Mucosa of rectum (tissue), 2 donors: ENCODE measurements around the gene FGF14.
"Not testable (repeated sequence)": the region's sequence is repeated elsewhere in the genome, so short reads cannot be mapped to it uniquely, and the experiment has no call there.

Source experiments
- H3K27ac ChIP-seq, 2 donors: one replicate each; pipeline ENCODE4 v1.7.0; 2013; ENCODE audit warnings: inconsistent platforms in 2 of 2, low read depth in 2 of 2, low read length in 2 of 2
- H3K27me3 ChIP-seq, 2 donors: one replicate each; pipeline ENCODE4 v1.7.0; 2013; ENCODE audit warnings: low read length in 2 of 2; ENCODE audit not compliant: control insufficient read depth in 2 of 2, insufficient read depth in 2 of 2
- H3K36me3 ChIP-seq, 2 donors: one replicate each; pipeline ENCODE4 v1.7.0; 2013; ENCODE audit warnings: low read length in 2 of 2; ENCODE audit not compliant: control insufficient read depth in 2 of 2, insufficient read depth in 2 of 2
- H3K4me1 ChIP-seq, 2 donors: one replicate each; pipeline ENCODE4 v1.7.0; 2013; ENCODE audit warnings: low read length in 2 of 2, mild to moderate bottlenecking in 1 of 2; ENCODE audit not compliant: control insufficient read depth in 2 of 2, insufficient read depth in 2 of 2
- H3K4me3 ChIP-seq, 2 donors: one replicate each; pipeline ENCODE4 v1.7.0; 2013; ENCODE audit warnings: low read length in 2 of 2
- H3K9ac ChIP-seq, 2 donors: one replicate each; pipeline ENCODE4 v1.7.0; 2013; ENCODE audit warnings: low read length in 2 of 2, low read depth in 1 of 2, mild to moderate bottlenecking in 1 of 2
- H3K9me3 ChIP-seq, 2 donors: one replicate each; pipeline ENCODE4 v1.7.0; 2013; ENCODE audit warnings: low read length in 2 of 2; ENCODE audit not compliant: control insufficient read depth in 2 of 2
- donor health status: healthy.
- donor health status: Normal muscosa, but diverticular disease.

Gene FGF14

GRCh38 chr13:101846249-101846648 lies 555.6 kb downstream of the FGF14 start:
- no peaks in the 10 kb centered on the region for H3K4me1 ChIP-seq

GRCh38 chr13:101845245-101846020 lies 556.4 kb downstream of the FGF14 start:
- H3K36me3 ChIP-seq, result no peaks in the 10 kb centered on the region
- no peaks in the 10 kb centered on the region for H3K9me3 ChIP-seq
- no peak overlapping the region for H3K27ac ChIP-seq
- H3K4me3 ChIP-seq, result no peak overlapping the region
- no peaks in the 10 kb centered on the region for H3K4me1 ChIP-seq
- no peaks in the 10 kb centered on the region for H3K27me3 ChIP-seq
- no peak overlapping the region for H3K9ac ChIP-seq

More at GRCh38 chr13:101846249-101846648, 555.6 kb downstream of the FGF14 start:
- no peaks in the 10 kb centered on the region for H3K9me3 ChIP-seq
- no peak overlapping the region for H3K4me3 ChIP-seq
- no peak overlapping the region for H3K27ac ChIP-seq
- no peak overlapping the region for H3K9ac ChIP-seq
- H3K27me3 ChIP-seq, result no peaks in the 10 kb centered on the region
- no peaks in the 10 kb centered on the region for H3K36me3 ChIP-seq

DNA sequence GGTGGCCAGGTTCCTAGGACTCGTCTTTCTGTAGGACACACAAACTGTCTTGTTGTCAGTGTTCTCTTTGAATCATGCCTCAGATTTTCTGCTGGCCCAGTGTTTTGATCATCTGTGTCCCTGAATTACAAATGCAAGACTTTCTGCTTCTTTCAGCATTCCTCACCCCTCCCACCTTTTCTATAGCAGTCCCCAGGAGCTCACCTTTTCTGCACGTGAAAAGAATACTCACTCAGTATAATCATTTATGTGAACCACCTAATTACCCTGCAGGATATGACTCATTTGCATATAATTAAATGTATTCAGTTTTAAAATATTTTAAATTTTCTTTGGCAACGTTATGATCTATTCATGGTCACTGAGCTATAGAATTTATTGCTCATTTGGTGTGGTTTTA lies 560.1 kb downstream of the FGF14 start:
- H3K27ac ChIP-seq, result no peak overlapping the region

GRCh38 chr13:101838323-101838722 lies 563.5 kb downstream of the FGF14 start:
- no peaks in the 10 kb centered on the region for H3K36me3 ChIP-seq

More for the DNA sequence above, 560.1 kb downstream of the FGF14 start:
- H3K36me3 ChIP-seq, result no peaks in the 10 kb centered on the region
- H3K9me3 ChIP-seq, result no peaks in the 10 kb centered on the region
- no peak overlapping the region for H3K9ac ChIP-seq
- no peak overlapping the region for H3K4me3 ChIP-seq
- H3K27me3 ChIP-seq, result no peaks in the 10 kb centered on the region
- no peaks in the 10 kb centered on the region for H3K4me1 ChIP-seq

DNA sequence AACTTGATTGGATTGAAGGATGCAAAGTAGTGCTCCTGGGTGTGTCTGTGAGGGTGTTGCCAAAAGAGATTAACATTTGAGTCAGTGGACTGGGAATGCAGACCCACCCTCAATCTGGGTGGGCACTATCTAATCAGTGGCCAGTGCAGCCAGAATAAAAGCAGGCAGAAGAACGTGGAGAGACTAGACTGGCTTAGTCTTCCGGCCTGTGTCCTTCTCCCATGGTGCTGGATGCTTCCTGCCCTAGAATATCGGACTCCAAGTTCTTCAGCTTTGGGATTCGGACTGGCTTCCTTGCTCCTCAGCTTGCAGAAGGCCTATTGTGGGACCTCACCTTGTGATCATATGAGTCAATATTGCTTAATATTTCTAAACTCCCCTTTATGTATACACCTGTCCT lies 564.1 kb downstream of the FGF14 start:
- H3K27ac ChIP-seq, H3K36me3 ChIP-seq, H3K9ac ChIP-seq, H3K4me1 ChIP-seq, H3K27me3 ChIP-seq, H3K4me3 ChIP-seq, H3K9me3 ChIP-seq: not testable (repeated sequence)

More at GRCh38 chr13:101838323-101838722, 563.5 kb downstream of the FGF14 start:
- Histone ChIP-seq H3K27ac (no peak overlapping the region), H3K4me3 (no peak overlapping the region), H3K9ac (no peak overlapping the region), H3K9me3 (no peaks in the 10 kb centered on the region), H3K4me1 (no peaks in the 10 kb centered on the region), H3K27me3 (no peaks in the 10 kb centered on the region)

DNA sequence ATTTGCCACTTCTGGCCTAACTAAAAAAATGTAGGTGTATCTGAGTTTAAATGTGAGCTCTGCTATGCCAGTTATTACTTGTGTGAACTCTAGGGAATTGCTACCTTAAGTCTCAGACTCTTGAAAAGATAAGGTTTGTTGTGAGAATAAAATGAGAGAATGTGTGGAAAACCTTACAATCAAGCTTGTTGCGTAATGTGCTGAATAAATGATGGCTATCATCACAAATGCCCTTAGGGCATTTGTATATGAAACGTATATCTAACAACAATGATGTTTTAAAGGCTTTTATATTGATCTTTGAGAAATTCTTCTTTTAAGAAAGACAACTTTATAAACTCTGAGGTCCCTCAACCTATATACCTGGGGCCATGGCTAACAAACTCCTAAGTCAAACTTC lies 564.6 kb downstream of the FGF14 start:
- no peak overlapping the region for H3K4me3 ChIP-seq
- no peaks in the 10 kb centered on the region for H3K4me1 ChIP-seq
- H3K27ac ChIP-seq, result no peak overlapping the region

GRCh38 chr13:101835920-101836319 lies 565.9 kb downstream of the FGF14 start:
- no peaks in the 10 kb centered on the region for H3K27me3 ChIP-seq
- H3K4me1 ChIP-seq, result no peaks in the 10 kb centered on the region
- no peak overlapping the region for H3K27ac ChIP-seq
- H3K9ac ChIP-seq, result no peak overlapping the region
- H3K9me3 ChIP-seq, result no peaks in the 10 kb centered on the region
- no peak overlapping the region for H3K4me3 ChIP-seq
- no peaks in the 10 kb centered on the region for H3K36me3 ChIP-seq

More for the DNA sequence above, 564.6 kb downstream of the FGF14 start:
- H3K9ac ChIP-seq, result no peak overlapping the region
- H3K27me3 ChIP-seq, result no peaks in the 10 kb centered on the region
- no peaks in the 10 kb centered on the region for H3K9me3 ChIP-seq
- no peaks in the 10 kb centered on the region for H3K36me3 ChIP-seq

- Histone ChIP-seq H3K27me3 (no peaks in the 10 kb centered on the region), H3K4me3 (no peak overlapping the region), H3K9me3 (no peaks in the 10 kb centered on the region), H3K27ac (no peak overlapping the region), H3K9ac (no peak overlapping the region), H3K36me3 (no peaks in the 10 kb centered on the region), H3K4me1 (no peaks in the 10 kb centered on the region)
Measured at GRCh38 chr13:101833671-101834070, 568.2 kb downstream of the FGF14 start.

GRCh38 chr13:101830035-101830434 lies 571.8 kb downstream of the FGF14 start:
- no peaks in the 10 kb centered on the region for H3K9me3 ChIP-seq
- H3K4me1 ChIP-seq, result no peaks in the 10 kb centered on the region
- H3K36me3 ChIP-seq, result no peaks in the 10 kb centered on the region
- no peak overlapping the region for H3K9ac ChIP-seq
- H3K4me3 ChIP-seq, result no peak overlapping the region
- no peak overlapping the region for H3K27ac ChIP-seq
- no peaks in the 10 kb centered on the region for H3K27me3 ChIP-seq

DNA sequence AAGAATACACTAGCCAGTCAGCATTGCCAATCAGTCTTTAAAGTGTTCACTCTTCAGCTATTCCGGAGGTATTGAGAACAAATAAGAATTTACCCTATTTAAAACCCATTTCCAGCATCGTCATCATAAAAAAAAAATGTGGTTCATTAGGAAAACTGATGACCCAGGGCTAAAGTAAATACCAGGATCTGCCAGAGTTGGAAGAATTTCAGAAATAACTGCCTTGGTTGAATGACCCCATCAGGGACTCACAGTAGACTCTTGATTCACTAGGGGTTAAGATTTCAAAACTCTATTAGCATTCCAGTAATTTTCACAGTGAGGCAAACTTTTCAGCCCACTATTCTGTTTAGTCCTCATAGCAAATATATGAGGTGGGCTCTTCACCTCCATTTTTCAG lies 572.4 kb downstream of the FGF14 start:
- no peaks in the 10 kb centered on the region for H3K36me3 ChIP-seq
- no peaks in the 10 kb centered on the region for H3K9me3 ChIP-seq
- H3K27me3 ChIP-seq, result no peaks in the 10 kb centered on the region
- H3K4me1 ChIP-seq, result no peaks in the 10 kb centered on the region
- H3K27ac ChIP-seq, result no peak overlapping the region
- no peak overlapping the region for H3K9ac ChIP-seq
- H3K4me3 ChIP-seq, result no peak overlapping the region
